HEK293T (cell line): ENCODE results near the gene TFG.

Source experiments
- CTCF ChIA-PET: fragments of 350-600 bp; formaldehyde crosslinking; extraction: SDS; loops from one replicate; lab custom pipeline; 2021; ENCODE audit warnings: antibody characterized with exemption, inconsistent platforms; lab: Yijun Ruan, JAX
- POLR2A ChIA-PET: fragments of 350-600 bp; formaldehyde crosslinking; extraction: SDS; loops from one replicate; lab custom pipeline; 2020; ENCODE audit warnings: antibody characterized with exemption, inconsistent platforms; lab: Yijun Ruan, JAX
- DNase-seq: peaks from one replicate; pipeline ENCODE4 v3.0.0; 2012; ENCODE audit warnings: mixed read lengths; ENCODE audit errors: extremely low spot score
- ARNT ChIP-seq: fragments of 450-650 bp; IDR thresholded peaks from 2 replicates; pipeline ENCODE4 v1.6.1; 2017; ENCODE audit warnings: mild to moderate bottlenecking
- BHLHE40 ChIP-seq: fragments of 450-650 bp; IDR thresholded peaks from 2 replicates; pipeline ENCODE4 v1.6.1; 2016; ENCODE audit warnings: mild to moderate bottlenecking, moderate library complexity, borderline replicate concordance
- CTBP1 ChIP-seq: fragments of 450-650 bp; IDR thresholded peaks from 2 replicates; pipeline ENCODE4 v1.6.1; 2016; ENCODE audit warnings: borderline replicate concordance
- ELF4 ChIP-seq: fragments of 450-650 bp; IDR thresholded peaks from 2 replicates; pipeline ENCODE4 v1.6.1; 2017; ENCODE audit warnings: antibody characterized with exemption
- FOXA1 ChIP-seq: fragments of 450-650 bp; IDR thresholded peaks from 2 replicates; pipeline ENCODE4 v1.6.1; 2016; ENCODE audit warnings: mild to moderate bottlenecking
- FOXK2 ChIP-seq: fragments of 450-650 bp; IDR thresholded peaks from 2 replicates; pipeline ENCODE4 v1.6.1; 2016; ENCODE audit warnings: mild to moderate bottlenecking
- FOXM1 ChIP-seq: fragments of 450-650 bp; IDR thresholded peaks from 2 replicates; pipeline ENCODE4 v1.6.1; 2017; ENCODE audit warnings: mild to moderate bottlenecking, borderline replicate concordance
- HDGF ChIP-seq: fragments of 450-650 bp; IDR thresholded peaks from 2 replicates; pipeline ENCODE4 v1.6.1; 2017; ENCODE audit warnings: antibody characterized with exemption, borderline replicate concordance
- L3MBTL2 ChIP-seq: fragments of 450-650 bp; conservative IDR thresholded peaks from 2 replicates; pipeline ENCODE4 v1.6.1; 2016; ENCODE audit warnings: mild to moderate bottlenecking
- LEF1 ChIP-seq: fragments of 450-650 bp; IDR thresholded peaks from 2 replicates; pipeline ENCODE4 v1.6.1; 2017; ENCODE audit warnings: mild to moderate bottlenecking, borderline replicate concordance
- NFRKB ChIP-seq: fragments of 450-650 bp; IDR thresholded peaks from 2 replicates; pipeline ENCODE4 v1.6.1; 2016; ENCODE audit warnings: mild to moderate bottlenecking, moderate library complexity
- SP1 ChIP-seq: fragments of 450-650 bp; IDR thresholded peaks from 2 replicates; pipeline ENCODE4 v1.6.1; 2017
- SUZ12 ChIP-seq: fragments of 450-650 bp; IDR thresholded peaks from 2 replicates; pipeline ENCODE4 v1.6.1; 2016; ENCODE audit warnings: mild to moderate bottlenecking
- TARDBP ChIP-seq: fragments of 450-650 bp; IDR thresholded peaks from 2 replicates; pipeline ENCODE4 v1.6.1; 2016
- ZNF384 ChIP-seq: fragments of 450-650 bp; IDR thresholded peaks from 2 replicates; pipeline ENCODE4 v1.6.1; 2016
- TF ChIP-seq, protein P1 (sequence below): fragments of 450-650 bp; IDR thresholded peaks from 2 replicates; pipeline ENCODE4 v1.6.1; 2016

The TFG gene

DNA sequence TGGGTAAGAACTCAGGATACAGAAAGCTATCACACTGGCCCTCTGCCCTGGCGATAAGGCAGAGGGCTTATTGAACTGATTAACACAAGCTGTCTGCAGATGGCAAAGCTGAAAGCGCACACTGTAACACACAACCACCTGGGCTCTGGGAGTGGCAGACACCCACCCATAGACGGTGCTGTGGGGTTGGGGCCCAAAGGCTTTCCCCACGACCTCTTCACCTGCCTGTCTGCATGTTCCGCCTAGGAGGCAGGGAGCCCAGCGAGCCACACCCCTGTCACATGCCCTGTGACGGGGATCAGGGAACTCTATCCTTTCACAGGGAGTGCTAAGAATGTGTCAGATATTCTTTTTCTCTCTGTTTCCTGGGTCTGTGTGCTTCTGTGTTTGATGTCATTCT lies 12.1 kb upstream of the TFG start:
- POLR2A ChIA-PET: interaction anchor here (1.0 kb wide), 1 partner anchor 12 kb away, joined by 3 read pairs; the partner anchor contains the start of gene TFG
- CTCF ChIA-PET: no interaction called here
- TF ChIP-seq ELF4 (no peak), LEF1 (no peak), HDGF (no peak), TARDBP (no peak), ARNT (no peak), CTBP1 (no peak), L3MBTL2 (no peak), BHLHE40 (no peak), FOXM1 (no peak), FOXK2 (no peak), FOXA1 (no peak), SP1 (no peak), SUZ12 (no peak), NFRKB (no peak)
- TF ChIP-seq, protein P1, sequence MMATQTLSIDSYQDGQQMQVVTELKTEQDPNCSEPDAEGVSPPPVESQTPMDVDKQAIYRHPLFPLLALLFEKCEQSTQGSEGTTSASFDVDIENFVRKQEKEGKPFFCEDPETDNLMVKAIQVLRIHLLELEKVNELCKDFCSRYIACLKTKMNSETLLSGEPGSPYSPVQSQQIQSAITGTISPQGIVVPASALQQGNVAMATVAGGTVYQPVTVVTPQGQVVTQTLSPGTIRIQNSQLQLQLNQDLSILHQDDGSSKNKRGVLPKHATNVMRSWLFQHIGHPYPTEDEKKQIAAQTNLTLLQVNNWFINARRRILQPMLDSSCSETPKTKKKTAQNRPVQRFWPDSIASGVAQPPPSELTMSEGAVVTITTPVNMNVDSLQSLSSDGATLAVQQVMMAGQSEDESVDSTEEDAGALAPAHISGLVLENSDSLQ: no peak
- DNase-seq: no peak

DNA sequence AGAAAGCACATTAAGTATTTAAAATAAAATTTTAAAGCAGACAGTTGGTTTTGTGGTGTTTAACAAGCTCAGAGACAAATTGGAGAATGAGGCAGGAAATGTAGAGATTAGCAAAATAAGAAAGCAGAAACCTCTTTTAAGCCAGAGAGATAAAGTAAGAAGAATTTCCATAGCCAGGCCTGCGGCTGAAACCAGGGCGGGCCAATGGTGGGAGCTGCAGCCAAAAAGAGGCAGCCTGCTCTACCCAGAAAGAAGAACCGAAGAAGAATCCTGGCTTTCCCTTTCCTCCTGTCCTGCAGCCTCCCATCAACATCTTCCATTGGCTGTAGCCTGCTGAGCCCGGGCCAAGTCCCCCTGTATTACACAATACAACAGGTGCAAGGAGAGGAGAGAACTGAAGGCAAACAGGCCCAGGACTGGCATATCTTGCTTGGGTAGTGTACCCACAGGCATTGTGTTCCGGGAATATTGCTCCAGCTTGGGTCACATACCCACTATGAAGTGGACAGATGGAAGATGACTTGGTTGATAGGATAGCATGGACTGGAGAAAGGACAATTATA lies 11.5 kb upstream of the TFG start:
- no peak for DNase-seq
- ChIA-PET POLR2A (interaction anchor here (1.0 kb wide), 1 partner anchor 11 kb away, joined by 3 read pairs; the partner anchor contains the start of gene TFG), CTCF (no interaction called here)
- no peak for TF ChIP-seq NFRKB
- TF ChIP-seq FOXA1: no peak
- TF ChIP-seq ELF4: no peak
- no peak for TF ChIP-seq HDGF
- TF ChIP-seq TARDBP: no peak
- TF ChIP-seq ZNF384: no peak
- no peak for TF ChIP-seq SUZ12

DNA sequence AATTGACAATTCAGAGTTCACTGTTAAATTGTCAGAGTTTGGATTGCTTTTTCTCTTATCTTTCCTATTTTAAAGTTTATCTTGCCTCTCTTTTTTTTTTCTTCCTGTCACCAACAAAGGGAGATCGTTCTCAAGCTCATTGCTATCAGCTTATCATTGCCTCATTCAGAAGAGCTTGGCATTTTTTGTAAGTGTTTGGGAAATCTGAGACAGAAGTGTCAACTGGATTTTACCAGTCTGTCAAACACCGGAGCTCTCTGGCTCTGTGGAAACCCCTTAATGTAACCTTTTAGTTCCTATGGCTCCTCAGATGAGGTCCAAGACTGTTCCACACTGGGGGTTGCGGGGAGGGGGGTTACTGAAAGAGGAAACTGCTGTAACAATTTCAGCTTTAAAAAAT lies 10.6 kb upstream of the TFG start:
- POLR2A ChIA-PET: interaction anchor here (0.8 kb wide), 1 partner anchor 9 kb away, joined by 3 read pairs; no protein-coding TSS in a partner anchor
- TF ChIP-seq FOXK2: no peak
- TF ChIP-seq ARNT: no peak
- no peak for TF ChIP-seq ELF4
- TF ChIP-seq, protein P1: no peak
- no peak for TF ChIP-seq NFRKB
- no peak for TF ChIP-seq SUZ12
- no peak for TF ChIP-seq HDGF
- CTCF ChIA-PET: no interaction called here
- DNase-seq: no peak

DNA sequence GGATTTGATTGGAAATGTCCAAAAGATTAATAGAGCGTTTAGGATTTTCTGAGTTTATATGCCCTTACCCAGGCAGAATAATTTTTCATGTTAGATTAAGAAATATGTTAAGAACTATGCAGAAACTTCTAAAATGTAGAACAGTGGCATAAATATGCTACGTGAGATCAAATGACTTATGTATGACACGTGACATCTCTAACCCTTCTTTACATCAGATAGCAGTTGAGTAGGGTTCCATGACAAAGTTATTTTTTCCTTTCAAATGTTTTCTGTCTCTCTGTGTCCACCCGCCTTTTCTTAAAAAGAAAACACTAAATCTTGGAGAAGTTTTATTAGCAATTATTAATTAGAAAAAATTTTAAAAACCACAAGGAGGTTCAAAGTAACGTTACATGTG lies 8.6 kb upstream of the TFG start:
- CTCF ChIA-PET: no interaction called here
- TF ChIP-seq ZNF384 (no peak), CTBP1 (no peak), BHLHE40 (no peak), FOXA1 (no peak), ARNT (no peak), FOXK2 (no peak), L3MBTL2 (no peak), TARDBP (no peak), FOXM1 (no peak), LEF1 (no peak), SP1 (no peak), NFRKB (no peak), HDGF (no peak), ELF4 (no peak)
- TF ChIP-seq, protein P1: no peak
- POLR2A ChIA-PET: no interaction called here
- DNase-seq: no peak

DNA sequence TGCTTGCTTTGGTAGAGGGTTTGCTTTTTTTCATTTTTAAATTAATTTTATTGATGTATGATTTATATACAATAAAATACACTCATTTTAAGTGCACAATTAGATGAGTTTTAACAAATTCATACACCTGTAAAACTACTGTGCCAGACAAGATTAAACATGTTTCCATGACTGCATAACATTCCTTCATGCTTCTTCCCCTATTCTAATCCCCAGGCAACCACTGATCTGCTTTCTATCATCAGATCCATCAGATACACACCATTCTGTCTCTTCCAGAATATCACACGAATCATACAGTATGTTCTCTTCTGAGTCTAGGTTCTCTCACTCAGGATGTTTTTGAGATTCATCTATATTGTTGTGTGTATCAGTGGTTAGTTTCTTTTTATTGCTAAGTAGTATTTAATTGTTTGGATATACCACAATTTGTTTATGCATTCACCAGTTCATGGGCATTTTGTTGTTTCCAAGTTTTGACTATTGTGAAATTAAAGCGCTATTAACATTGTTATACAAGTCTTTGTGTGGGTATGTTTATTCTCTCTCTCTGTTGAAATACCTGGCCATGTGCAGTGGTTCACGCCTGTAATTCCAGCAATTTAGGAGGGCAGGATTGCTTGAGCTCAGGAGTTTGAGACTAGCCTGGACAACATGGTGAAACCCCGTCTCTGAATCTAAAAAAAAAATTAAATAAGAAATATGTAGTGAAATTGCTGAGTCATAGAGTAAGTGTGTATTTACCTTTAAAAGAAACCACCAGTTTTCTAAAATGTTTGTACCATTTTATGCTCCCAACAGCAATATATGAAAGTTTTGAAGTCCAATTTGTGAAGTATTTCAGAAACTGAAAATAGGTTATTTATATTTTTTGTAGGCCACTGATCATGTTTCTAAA lies 7.0 kb upstream of the TFG start:
- TF ChIP-seq FOXK2: no peak
- no peak for TF ChIP-seq ELF4
- no peak for TF ChIP-seq TARDBP
- no peak for TF ChIP-seq FOXM1
- no peak for TF ChIP-seq FOXA1
- TF ChIP-seq, protein P1: no peak
- TF ChIP-seq SUZ12: no peak
- no peak for TF ChIP-seq ZNF384
- no peak for TF ChIP-seq SP1
- no peak for TF ChIP-seq HDGF
- POLR2A ChIA-PET: no interaction called here
- CTCF ChIA-PET: no interaction called here
- no peak for DNase-seq

DNA sequence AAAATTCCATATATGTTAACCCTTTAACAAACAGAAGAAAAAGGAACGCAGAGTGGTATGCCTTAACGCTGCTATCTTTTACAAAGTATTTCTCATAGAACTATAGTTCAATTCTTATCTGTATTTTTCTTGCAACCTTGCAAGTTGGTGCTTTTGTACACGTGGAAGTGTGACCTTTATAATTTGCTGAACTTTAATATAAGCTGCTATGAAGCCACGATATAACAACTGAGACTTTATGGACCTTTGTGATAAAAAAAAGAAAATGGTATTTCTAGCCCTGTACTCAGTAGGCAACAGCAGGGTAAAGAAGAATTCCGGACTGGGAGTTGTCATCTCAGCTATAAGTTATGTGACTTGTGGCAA lies 6.3 kb upstream of the TFG start:
- ChIA-PET POLR2A (no interaction called here), CTCF (no interaction called here)
- TF ChIP-seq ELF4 (no peak), FOXM1 (no peak), ZNF384 (no peak)
- DNase-seq: no peak
